ENCODE measurements around the gene PIP4P1.

DNA sequence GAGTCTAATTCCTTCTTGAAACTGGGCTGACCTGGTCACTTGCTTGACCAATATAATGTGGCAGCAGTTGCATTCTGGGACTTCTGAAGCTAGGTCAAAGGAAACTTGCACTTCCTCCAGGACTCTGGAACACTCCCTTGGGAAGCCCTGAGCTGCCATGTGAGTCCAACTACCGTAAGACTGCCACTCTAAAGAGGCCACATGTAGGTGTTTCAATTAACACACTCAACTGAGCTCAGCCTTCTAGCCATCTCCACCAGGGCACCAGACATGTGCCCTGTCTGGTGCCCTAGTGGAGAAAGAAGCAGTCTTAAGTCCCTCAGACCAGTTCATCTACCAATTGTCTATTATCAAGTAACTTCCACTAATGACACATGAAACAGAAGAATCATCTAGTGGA is 41.8 kb downstream of the PIP4P1 start:
- TF ChIP-seq, protein P1, sequence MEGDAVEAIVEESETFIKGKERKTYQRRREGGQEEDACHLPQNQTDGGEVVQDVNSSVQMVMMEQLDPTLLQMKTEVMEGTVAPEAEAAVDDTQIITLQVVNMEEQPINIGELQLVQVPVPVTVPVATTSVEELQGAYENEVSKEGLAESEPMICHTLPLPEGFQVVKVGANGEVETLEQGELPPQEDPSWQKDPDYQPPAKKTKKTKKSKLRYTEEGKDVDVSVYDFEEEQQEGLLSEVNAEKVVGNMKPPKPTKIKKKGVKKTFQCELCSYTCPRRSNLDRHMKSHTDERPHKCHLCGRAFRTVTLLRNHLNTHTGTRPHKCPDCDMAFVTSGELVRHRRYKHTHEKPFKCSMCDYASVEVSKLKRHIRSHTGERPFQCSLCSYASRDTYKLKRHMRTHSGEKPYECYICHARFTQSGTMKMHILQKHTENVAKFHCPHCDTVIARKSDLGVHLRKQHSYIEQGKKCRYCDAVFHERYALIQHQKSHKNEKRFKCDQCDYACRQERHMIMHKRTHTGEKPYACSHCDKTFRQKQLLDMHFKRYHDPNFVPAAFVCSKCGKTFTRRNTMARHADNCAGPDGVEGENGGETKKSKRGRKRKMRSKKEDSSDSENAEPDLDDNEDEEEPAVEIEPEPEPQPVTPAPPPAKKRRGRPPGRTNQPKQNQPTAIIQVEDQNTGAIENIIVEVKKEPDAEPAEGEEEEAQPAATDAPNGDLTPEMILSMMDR (conservative IDR thresholded peaks at IDR 0.05 in 1 of 2, IDR thresholded peaks at IDR 0.05 in 1 of 2; ENCODE audit: extremely low read depth in 1 of 2, insufficient read depth in 1 of 2, low read depth in 1 of 2, low read length in 2 of 2) = no peak
- TF ChIP-seq EZH2 (IDR thresholded peaks at IDR 0.05; ENCODE audit: borderline replicate concordance, low read length) = no peak

All from mammary epithelial cell (primary cell).